NCI-H460 (cell line): ENCODE data around the gene PPP1R15B. TPM values are rescaled to one million over a fixed set of nuclear protein-coding genes. Genes with fewer than 3 reads are reported as not detected.
A peak's percentile ranks its signal among the peaks of the same experiment; 100 is the strongest.
"Not testable (repeated sequence)": the region's sequence is repeated elsewhere in the genome, so short reads cannot be mapped to it uniquely, and the experiment has no call there.

Experiments
- DNase-seq: peaks from one replicate; pipeline ENCODE4 v3.0.0-alpha.2; 2016; ENCODE audit warnings: low read depth; ENCODE audit errors: extremely low read depth
- total RNA-seq: library from RNA; depleted of rRNA; stranded (reverse); fragments of >200 nt; shearing (Covaris generic); gene quantifications from 2 replicates; pipeline ENCODE4 v1.2.3, GENCODE V29; 2014

Gene PPP1R15B
- total RNA-seq, 1 experiment from 2014 or later: 106 TPM

- DNase-seq: not testable (repeated sequence)
These were observed 10.6 kb upstream of the PPP1R15B start for GRCh38 chr1:204422061-204422705.

GRCh38 chr1:204421441-204421840 is 9.8 kb upstream of the PPP1R15B start:
- DNase-seq: no peak

GRCh38 chr1:204420039-204421004 is 8.7 kb upstream of the PPP1R15B start:
- DNase-seq: no peak

GRCh38 chr1:204419064-204419403 is 7.4 kb upstream of the PPP1R15B start:
- no peak for DNase-seq

GRCh38 chr1:204418174-204419063 is 6.8 kb upstream of the PPP1R15B start:
- no peak for DNase-seq

GRCh38 chr1:204417074-204417997 is 5.7 kb upstream of the PPP1R15B start:
- peak; percentile 96 for DNase-seq

GRCh38 chr1:204416589-204417073 is 5.0 kb upstream of the PPP1R15B start:
- DNase-seq: no peak

GRCh38 chr1:204415351-204415750 is 3.7 kb upstream of the PPP1R15B start:
- no peak for DNase-seq

GRCh38 chr1:204414016-204414415 is 2.4 kb upstream of the PPP1R15B start:
- no peak for DNase-seq

GRCh38 chr1:204413170-204413535 is 1.5 kb upstream of the PPP1R15B start:
- DNase-seq: no peak

- no peak for DNase-seq
These were observed 748 bp downstream of the PPP1R15B start for GRCh38 chr1:204410688-204411450.

GRCh38 chr1:204409836-204410687 is 1.6 kb downstream of the PPP1R15B start:
- DNase-seq: no peak

GRCh38 chr1:204409123-204409522 is 2.5 kb downstream of the PPP1R15B start:
- DNase-seq: no peak

- DNase-seq: no peak
These were observed 3.0 kb downstream of the PPP1R15B start for GRCh38 chr1:204408602-204409001.

- DNase-seq: peak; percentile 54
These were observed 3.5 kb downstream of the PPP1R15B start for GRCh38 chr1:204408074-204408507.

- no peak for DNase-seq
These were observed 4.2 kb downstream of the PPP1R15B start for GRCh38 chr1:204407295-204407971.

GRCh38 chr1:204406621-204407020 is 5.0 kb downstream of the PPP1R15B start:
- DNase-seq: no peak
